Hepatocyte (in vitro differentiated cells): ENCODE measurements around the gene AOX1.

ENCODE experiments used
- CTCF ChIP-seq: fragments of 200-600 bp; sonication (generic); IDR thresholded peaks from 2 replicates; pipeline ENCODE4 v1.5.1; 2016; ENCODE audit warnings: antibody characterized with exemption, mild to moderate bottlenecking; ENCODE audit not compliant: poor library complexity
- EZH2 ChIP-seq: fragments of 200-600 bp; sonication (generic); IDR thresholded peaks from 2 replicates; pipeline ENCODE4 v1.6.1; 2016; ENCODE audit warnings: antibody characterized with exemption, mild to moderate bottlenecking, borderline replicate concordance
- EZH2phosphoT487 ChIP-seq: fragments of 200-600 bp; sonication (generic); IDR thresholded peaks from one replicate; pipeline ENCODE4 v1.6.1; 2018; ENCODE audit warnings: antibody characterized with exemption, mild to moderate bottlenecking, low read depth, moderate library complexity; ENCODE audit not compliant: unreplicated experiment, severe bottlenecking

DNA sequence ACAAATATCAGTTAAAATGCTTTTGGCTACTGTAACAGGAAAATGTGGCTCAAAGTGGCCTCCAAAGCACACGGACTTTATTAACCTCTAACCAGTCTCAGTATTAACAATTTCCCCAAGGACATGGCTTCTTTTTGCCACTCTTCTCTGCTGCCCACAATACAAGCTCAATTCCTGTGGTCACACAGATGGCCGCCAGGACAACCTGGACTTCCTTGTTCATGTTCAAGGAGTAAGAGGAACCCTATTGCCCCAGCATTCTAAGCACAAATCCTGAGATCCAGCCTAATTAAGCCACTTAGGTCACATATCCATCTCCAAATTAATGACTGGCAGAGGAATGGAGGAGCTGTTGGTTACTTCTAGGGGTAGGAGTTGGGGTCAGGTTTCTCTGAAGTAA, 38.2 kb downstream of the AOX1 start:
- TF ChIP-seq CTCF: no peak
- no peak for TF ChIP-seq EZH2
- no peak for TF ChIP-seq EZH2phosphoT487
